ENCODE data around the gene WDR90.
"Not testable (repeated sequence)": the region's sequence is repeated elsewhere in the genome, so short reads cannot be mapped to it uniquely, and the experiment has no call there.

Gene WDR90

DNA sequence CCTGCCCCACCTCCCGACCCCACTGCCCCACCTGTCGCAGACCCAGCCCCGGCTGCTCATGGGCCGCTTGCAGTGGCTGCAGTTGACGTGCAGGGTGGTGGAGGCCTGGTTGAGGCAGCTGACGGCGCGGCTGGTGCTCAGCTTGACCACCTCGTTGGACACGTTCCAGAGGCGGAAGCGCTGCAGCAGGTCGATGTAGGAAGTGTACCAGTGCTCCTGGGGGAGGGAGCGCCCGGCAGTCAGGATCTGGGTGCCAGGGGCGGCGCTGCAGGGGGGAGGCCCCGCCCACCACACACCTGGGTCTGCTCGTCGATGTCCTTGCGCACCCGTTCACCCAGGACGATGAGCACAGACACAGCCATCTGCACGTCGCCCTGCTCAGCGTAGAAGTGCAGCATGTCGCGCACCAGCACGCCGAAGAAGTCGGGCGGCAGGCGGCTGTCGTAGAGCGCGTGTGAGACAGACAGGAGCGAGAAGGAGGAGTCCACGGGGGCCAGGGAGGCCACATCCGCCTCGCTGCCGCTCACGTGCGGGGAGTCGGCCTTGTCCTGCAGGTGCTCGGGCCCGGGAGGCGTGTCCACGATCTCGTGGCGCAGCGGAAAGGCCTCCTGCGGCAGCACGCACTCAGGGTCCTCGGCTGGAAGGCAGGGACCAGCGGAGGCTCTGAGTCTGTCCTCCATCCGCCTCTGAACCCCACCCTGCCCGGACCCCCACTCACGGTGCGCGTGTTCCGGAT, 36.0 kb downstream of the WDR90 start:
- in situ Hi-C loops (cut with MboI; ENCODE audit: low sequenced_read_pairs), result no loop called here

DNA sequence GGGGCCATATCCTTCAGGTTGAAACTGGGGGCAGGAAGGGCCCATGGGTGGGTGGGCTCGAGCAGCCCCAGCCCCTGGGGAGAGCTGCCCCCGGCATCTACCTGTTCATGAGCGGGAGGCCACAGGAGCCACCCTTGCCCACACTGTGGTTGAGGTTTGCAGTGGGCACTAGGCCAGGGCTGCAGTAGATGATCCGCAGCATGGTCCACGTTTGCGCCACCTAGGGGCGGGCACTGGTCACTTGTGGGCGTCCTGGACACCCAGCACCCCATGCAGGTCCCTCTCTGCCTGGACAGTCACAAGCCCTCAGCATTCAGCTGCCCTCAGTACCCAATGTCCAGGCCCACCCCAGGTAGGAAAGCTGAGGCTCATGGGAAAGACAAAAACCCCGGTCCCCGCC, 36.8 kb downstream of the WDR90 start:
- in situ Hi-C loops (cut with MboI; ENCODE audit: low sequenced_read_pairs), result no loop called here

DNA sequence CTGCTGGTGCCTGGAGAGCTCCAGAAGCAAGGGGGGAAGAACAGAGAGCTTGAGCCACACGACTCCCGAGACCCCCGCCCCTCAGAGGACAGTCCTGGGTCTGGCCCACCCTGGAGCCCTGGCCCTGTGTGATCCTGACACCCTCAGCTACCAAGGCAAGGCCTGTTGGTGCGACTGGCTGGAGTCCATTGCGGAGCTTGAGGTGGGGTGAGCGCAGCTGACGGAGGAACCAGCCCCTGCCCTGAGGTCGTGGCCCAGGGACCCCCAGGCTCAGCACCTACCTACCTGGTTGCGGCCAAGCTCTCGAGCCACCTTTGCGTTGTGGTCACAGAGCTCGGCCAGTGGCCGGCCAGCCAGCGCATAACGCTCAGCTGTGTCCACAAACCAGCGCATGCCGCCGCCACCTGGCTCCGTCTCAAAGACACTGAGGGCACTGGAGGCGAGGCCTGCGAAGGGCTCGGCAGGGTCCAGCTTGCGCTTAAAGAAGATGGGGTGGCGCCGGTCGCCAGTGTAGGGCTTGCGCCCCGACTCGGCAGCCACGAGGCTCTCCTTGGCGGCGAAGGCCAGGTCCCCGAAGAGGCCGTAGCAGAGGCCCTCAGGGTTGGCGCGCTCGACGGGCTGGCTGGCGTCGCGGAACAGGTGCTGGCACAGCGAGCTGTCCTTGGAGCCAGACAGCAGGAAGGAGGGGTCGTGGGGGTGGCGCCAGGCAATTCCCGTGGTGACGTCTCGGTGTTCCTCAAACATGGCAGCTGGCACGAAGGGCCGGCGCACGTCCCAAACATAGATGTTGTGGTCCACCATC, 37.5 kb downstream of the WDR90 start:
- in situ Hi-C loops (cut with MboI; ENCODE audit: low sequenced_read_pairs), result no loop called here

GRCh38 chr16:687499-687898, 38.3 kb downstream of the WDR90 start:
- in situ Hi-C loops (cut with MboI; ENCODE audit: low sequenced_read_pairs), result no loop called here

GRCh38 chr16:689175-689897, 40.2 kb downstream of the WDR90 start:
- in situ Hi-C loops (cut with MboI; ENCODE audit: low sequenced_read_pairs), result no loop called here

GRCh38 chr16:691242-691641, 42.1 kb downstream of the WDR90 start:
- in situ Hi-C loops (cut with MboI; ENCODE audit: low sequenced_read_pairs), result not testable (repeated sequence)

DNA sequence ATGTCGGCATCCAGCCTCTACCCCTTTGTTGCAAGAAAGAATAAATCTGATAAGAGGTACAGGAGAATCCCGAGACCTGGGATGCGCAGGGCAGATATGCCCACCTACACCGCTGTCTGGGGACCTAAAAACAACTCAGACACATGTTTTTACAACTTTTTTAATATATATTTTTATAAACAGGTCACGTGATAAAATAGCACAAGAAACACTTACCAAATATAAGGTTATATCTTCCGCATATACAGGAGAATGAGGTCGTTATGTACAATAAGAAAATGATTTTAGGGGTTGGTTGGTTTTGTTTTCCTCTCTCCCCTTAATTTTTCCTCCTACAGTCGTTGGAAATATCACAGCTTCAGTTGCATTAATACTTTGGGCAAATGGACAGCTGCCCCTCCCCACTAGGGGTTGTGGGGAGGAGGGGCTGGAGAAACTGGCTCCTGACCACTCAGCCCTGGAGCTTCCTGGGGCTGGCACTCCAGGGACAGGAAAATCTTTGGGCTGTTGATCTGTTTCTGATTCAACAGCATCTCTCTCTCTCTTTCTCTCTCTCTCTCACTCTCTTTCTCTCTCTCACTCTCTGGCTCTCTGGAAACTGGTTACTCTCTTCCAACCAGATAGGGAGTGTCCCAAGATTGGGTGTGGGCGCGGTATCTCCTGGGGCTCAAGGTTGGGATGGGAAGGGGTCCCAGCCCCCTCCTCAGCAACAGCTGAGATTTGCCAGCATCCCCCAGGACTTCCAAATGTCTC, 43.4 kb downstream of the WDR90 start:
- in situ Hi-C loops (cut with MboI; ENCODE audit: low sequenced_read_pairs), result no loop called here

DNA sequence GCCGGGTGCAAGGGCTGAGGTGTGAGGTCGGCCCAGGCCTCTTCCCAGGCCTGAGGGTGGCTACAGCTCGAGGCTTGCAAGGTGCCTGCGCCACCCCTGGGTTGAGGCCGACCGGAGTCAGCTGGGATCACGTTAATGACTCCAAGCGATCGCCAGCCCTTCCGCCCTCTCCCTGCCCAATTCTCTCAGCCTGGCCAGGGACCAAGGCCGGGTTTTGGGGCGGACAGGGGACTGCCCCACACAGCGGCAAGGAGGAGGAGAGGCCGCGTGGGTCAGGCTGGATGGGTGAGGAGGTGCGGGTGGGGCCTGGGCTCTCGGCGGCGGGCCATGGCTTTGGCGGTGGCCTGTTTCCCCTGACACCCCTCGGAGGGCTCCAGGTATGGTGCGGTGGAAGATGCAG, 44.2 kb downstream of the WDR90 start:
- in situ Hi-C loops (cut with MboI; ENCODE audit: low sequenced_read_pairs), result no loop called here

GRCh38 chr16:693766-694165, 44.6 kb downstream of the WDR90 start:
- in situ Hi-C loops (cut with MboI; ENCODE audit: low sequenced_read_pairs), result no loop called here

- in situ Hi-C loops (cut with MboI; ENCODE audit: low sequenced_read_pairs), result no loop called here
Measured at GRCh38 chr16:694187-694862, 45.2 kb downstream of the WDR90 start.

GRCh38 chr16:694863-695354, 45.7 kb downstream of the WDR90 start:
- in situ Hi-C loops (cut with MboI; ENCODE audit: low sequenced_read_pairs), result no loop called here

DNA sequence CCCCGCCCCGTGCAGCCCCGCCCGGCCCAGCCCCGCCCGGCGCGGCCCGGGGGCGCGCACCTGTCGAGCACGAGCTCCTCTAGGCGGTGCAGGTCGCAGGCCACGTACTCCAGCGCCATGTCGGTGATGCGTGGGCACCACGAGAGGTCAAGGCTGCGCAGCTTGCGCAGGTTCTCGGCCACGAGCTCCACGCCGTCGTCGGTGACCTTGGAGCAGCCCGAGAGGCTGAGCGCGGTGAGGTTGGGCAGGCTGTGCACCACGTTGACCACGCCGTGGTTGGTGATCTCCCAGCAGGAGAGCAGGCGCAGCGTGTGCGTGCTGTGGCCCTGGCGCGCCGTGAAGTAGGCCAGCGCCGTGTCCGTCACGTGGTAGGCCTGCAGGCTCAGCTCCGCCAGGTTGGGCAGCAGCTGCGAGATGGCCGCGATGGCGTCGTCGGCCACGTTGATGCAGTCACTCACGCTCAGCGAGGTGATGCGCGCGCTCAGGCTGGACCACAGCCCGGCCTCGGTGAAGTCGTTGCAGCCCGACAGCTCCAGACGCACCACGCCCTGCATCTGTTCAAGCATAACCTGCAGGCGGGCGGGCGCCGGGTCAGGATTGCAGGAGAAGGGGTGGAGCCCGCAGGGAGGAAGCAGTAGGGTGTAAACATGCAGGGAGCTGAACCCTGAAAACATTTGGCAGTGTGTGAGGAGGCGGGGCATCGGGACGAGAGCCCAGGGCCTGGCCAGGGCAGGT, 46.4 kb downstream of the WDR90 start:
- in situ Hi-C loops (cut with MboI; ENCODE audit: low sequenced_read_pairs), result no loop called here

GRCh38 chr16:698911-699671, 49.9 kb downstream of the WDR90 start:
- in situ Hi-C loops (cut with MboI; ENCODE audit: low sequenced_read_pairs), result no loop called here

DNA sequence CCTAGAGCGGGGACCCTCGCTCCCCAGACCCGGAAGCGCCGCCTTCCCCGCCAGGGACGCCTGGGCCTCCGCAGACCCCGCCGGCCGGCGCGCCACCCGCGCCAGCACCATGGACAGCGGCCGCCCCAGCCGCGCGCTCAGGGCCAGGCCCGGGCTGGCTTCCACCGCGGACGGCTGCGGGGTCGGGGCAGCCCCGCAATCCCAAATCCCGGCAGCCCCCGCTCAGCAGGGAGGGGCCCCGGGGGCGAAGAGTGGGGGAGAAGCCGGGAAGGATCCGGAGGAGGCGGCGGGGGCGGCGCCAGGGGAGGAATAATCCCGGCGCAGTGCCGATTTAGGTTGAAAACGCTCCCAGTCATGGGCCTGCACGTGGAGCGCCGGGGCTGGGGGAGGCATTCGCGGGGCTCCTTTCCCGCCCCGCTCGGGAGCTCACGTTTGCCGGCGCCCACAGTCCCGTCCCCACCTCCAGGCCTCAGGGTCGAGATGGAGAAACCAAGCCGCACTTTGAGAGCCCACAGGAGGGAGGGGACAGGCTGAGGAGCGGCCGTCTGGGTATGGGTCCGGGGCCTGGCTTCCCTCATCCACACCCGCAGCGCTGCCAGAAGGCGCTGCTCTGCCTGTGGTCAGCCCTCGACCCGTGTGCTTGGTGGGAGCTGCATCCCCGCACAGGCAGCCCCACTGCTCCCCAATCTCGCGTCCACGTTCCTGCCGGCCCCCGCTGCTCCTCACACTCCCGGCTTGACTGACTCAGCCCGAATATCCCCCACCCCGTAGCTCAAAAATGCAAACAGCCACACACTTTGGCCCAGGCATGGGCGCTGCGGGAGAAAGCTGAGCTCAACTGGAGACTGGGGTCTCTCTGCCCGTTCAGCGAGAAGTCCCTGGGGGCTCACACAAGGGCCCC, 51.8 kb downstream of the WDR90 start:
- in situ Hi-C loops (cut with MboI; ENCODE audit: low sequenced_read_pairs), result loop anchor here (25.0 kb wide), 1 partner anchor 361 kb away; the partner anchor contains the start of gene SSTR5

- in situ Hi-C loops (cut with MboI; ENCODE audit: low sequenced_read_pairs), result loop anchor here (25.0 kb wide), 1 partner anchor 360 kb away; the partner anchor contains the start of gene SSTR5
Measured at GRCh38 chr16:702341-702740, 53.2 kb downstream of the WDR90 start.

- in situ Hi-C loops (cut with MboI; ENCODE audit: low sequenced_read_pairs), result loop anchor here (25.0 kb wide), 1 partner anchor 359 kb away; the partner anchor contains the start of gene SSTR5
Measured at GRCh38 chr16:703406-703805, 54.2 kb downstream of the WDR90 start.

- in situ Hi-C loops (cut with MboI; ENCODE audit: low sequenced_read_pairs), result loop anchor here (25.0 kb wide), 1 partner anchor 358 kb away; the partner anchor contains the start of gene SSTR5
Measured at GRCh38 chr16:704047-704446, 54.9 kb downstream of the WDR90 start.
